Colonic mucosa (tissue), 4 donors: ENCODE measurements around the gene SCG2. TPM values are rescaled to one million over a fixed set of nuclear protein-coding genes. Genes with fewer than 3 reads are reported as not detected.

ENCODE experiments used
- DNase-seq: peaks from one replicate; pipeline ENCODE4 v3.0.0-alpha.2; 2020
- H3K27ac ChIP-seq: fragments of 200-600 bp; one replicate; pipeline ENCODE4 v1.8.0; 2021
- H3K27me3 ChIP-seq: fragments of 200-600 bp; one replicate; pipeline ENCODE4 v1.8.0; 2021
- H3K36me3 ChIP-seq: fragments of 200-600 bp; one replicate; pipeline ENCODE4 v1.8.0; 2021
- H3K4me1 ChIP-seq: fragments of 200-600 bp; one replicate; pipeline ENCODE4 v1.8.0; 2021; ENCODE audit warnings: mild to moderate bottlenecking
- H3K4me3 ChIP-seq: fragments of 200-600 bp; one replicate; pipeline ENCODE4 v1.8.0; 2021
- H3K9ac ChIP-seq, 2 donors: one replicate each; pipeline ENCODE4 v1.7.0; 2013; ENCODE audit warnings: control low read depth in 2 of 2, low read depth in 2 of 2, low read length in 2 of 2
- H3K9me3 ChIP-seq: fragments of 200-600 bp; one replicate; pipeline ENCODE4 v1.8.0; 2021
- intact Hi-C: fragments of 100-400 bp; cut with DNase I; formaldehyde crosslinking; loops from one replicate; pipeline ENCODE4 v1.14.1; 2022
- total RNA-seq, 2 donors: library from RNA; stranded (reverse); fragmentation: NEBNext Ultra II Directional in 1 of 2; extraction: Animal tissue kit (Norgen Biotek cat#: 25700) in 1 of 2; gene quantifications; one replicate each; pipeline ENCODE4 v1.2.1, GENCODE V29; 2021
- TF ChIP-seq, protein P1 (sequence below): fragments of 200-600 bp; IDR thresholded peaks from one replicate; pipeline ENCODE4 v1.8.0; 2022; ENCODE audit warnings: antibody characterized with exemption, mild to moderate bottlenecking
- donor health status: healthy.
- donor health status: DM: no; HTN: no; CAD: no.
- donor health status: DM: no; HTN: no; CAD: no.

SCG2 gene
- total RNA-seq, result 1 to 10 TPM; 2.9 to 4.1 TPM

- Histone ChIP-seq H3K27me3 (no peaks in the 10 kb centered on the region), H3K36me3 (no peaks in the 10 kb centered on the region), H3K27ac (no peak within 1 kb of the TSS), H3K4me1 (no peaks in the 10 kb centered on the region), H3K9me3 (no peaks in the 10 kb centered on the region), H3K4me3 (no peak within 1 kb of the TSS), H3K9ac (no peak within 1 kb of the TSS)
- DNase-seq, result peak; percentile 40
- intact Hi-C loops, result no loop called here
- TF ChIP-seq, protein P1, sequence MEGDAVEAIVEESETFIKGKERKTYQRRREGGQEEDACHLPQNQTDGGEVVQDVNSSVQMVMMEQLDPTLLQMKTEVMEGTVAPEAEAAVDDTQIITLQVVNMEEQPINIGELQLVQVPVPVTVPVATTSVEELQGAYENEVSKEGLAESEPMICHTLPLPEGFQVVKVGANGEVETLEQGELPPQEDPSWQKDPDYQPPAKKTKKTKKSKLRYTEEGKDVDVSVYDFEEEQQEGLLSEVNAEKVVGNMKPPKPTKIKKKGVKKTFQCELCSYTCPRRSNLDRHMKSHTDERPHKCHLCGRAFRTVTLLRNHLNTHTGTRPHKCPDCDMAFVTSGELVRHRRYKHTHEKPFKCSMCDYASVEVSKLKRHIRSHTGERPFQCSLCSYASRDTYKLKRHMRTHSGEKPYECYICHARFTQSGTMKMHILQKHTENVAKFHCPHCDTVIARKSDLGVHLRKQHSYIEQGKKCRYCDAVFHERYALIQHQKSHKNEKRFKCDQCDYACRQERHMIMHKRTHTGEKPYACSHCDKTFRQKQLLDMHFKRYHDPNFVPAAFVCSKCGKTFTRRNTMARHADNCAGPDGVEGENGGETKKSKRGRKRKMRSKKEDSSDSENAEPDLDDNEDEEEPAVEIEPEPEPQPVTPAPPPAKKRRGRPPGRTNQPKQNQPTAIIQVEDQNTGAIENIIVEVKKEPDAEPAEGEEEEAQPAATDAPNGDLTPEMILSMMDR, result no peak
Observed at GRCh38 chr2:223601932-223602666, at the start of gene SCG2. Gene SCG2 (minus strand): TSS chr2:223602361. CDS start chr2:223599282, 3,079 bp downstream.

GRCh38 chr2:223649554-223650533 is 47.7 kb upstream of the SCG2 start:
- no peak overlapping the region for H3K4me3 ChIP-seq
- TF ChIP-seq, protein P1, result no peak
- no peaks in the 10 kb centered on the region for H3K27me3 ChIP-seq
- no peaks in the 10 kb centered on the region for H3K4me1 ChIP-seq
- no peaks in the 10 kb centered on the region for H3K36me3 ChIP-seq
- H3K9ac ChIP-seq, result no peak overlapping the region
- H3K27ac ChIP-seq, result no peak overlapping the region
- DNase-seq, result no peak
- intact Hi-C loops, result no loop called here
- H3K9me3 ChIP-seq, result no peaks in the 10 kb centered on the region

DNA sequence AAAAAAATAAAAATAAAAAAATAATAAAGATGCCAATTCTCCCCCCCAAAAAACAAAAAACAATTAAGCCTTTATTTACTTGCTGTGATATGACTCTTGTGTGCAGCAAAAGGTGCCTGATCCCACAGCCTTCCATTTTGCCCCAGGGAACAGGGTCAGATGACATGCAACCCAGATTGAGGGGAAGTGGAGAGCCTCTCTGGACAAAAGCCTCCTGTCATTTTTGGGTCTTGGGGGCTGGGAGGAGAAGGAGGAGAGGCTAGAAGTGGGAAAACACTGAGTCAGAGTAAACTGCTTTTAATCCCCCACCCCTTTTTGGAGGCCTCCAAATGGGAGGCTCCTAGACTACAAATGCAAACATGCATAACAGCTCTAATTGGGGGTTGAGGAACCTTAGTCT is 46.6 kb upstream of the SCG2 start:
- TF ChIP-seq, protein P1, result no peak
- intact Hi-C loops, result no loop called here
- no peak overlapping the region for H3K27ac ChIP-seq
- H3K4me3 ChIP-seq, result no peak overlapping the region
- no peak overlapping the region for H3K9ac ChIP-seq
- no peaks in the 10 kb centered on the region for H3K36me3 ChIP-seq
- no peaks in the 10 kb centered on the region for H3K27me3 ChIP-seq
- no peaks in the 10 kb centered on the region for H3K4me1 ChIP-seq
- H3K9me3 ChIP-seq, result no peaks in the 10 kb centered on the region
- DNase-seq, result no peak

DNA sequence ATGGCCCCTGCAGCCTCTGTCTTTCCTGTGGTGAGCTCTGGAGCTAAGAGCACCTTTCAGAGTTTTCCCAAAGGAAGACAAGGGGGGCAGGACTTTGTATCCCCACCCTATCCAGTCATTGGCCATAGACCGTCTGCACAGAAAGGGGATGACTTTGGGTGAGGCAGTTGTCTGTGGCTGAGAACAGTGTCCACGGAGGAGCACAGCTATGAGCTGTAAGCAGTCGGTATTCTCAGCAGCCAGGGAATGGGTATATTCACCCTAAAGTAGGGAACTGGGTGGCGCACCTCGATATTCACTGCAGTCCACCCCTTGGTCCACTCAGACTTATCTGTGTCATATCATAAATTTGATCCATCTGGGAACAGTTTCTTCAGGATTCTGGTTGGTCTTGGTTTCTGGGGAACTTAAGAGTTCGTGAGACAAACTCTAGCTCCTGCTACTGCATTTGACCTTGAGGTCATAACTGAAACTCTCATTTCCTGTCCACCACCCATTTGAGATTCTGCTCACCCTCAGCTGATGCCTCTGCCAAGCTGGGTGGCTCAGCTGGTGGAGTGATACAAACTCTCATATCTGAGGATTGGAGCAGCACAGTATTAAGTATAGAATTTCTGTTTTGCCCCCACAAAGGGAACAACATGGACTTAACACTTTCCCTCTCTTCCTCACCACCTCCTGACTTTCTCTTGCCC is 45.2 kb upstream of the SCG2 start:
- H3K4me3 ChIP-seq, result no peak overlapping the region
- H3K4me1 ChIP-seq, result no peaks in the 10 kb centered on the region
- no peak for DNase-seq
- H3K36me3 ChIP-seq, result no peaks in the 10 kb centered on the region
- H3K27ac ChIP-seq, result no peak overlapping the region
- H3K9me3 ChIP-seq, result no peaks in the 10 kb centered on the region
- no peak overlapping the region for H3K9ac ChIP-seq
- no peaks in the 10 kb centered on the region for H3K27me3 ChIP-seq
- TF ChIP-seq, protein P1, result no peak
- intact Hi-C loops, result no loop called here

DNA sequence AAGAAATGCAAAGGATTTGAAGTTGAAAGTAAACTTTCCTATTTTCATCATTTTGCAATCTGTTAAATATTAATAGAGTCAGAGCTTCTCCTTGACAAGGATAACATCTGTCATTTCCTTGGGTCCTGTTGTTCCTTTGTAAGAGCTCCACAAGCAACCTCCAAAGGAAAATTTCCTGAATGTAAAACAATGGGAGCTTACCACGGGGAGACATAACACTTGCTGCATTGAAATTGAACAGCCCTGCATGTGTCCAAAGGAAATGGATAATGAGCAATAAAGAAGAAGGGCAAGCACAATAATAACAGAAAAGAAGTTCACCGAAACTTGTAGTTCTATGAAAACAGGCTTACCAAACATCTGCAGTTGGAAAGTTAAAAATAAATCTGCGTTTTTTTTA is 42.0 kb upstream of the SCG2 start:
- Histone ChIP-seq H3K9ac (no peak overlapping the region), H3K4me3 (no peak overlapping the region), H3K4me1 (no peaks in the 10 kb centered on the region), H3K36me3 (no peaks in the 10 kb centered on the region), H3K27ac (no peak overlapping the region), H3K9me3 (no peaks in the 10 kb centered on the region), H3K27me3 (no peaks in the 10 kb centered on the region)
- DNase-seq, result no peak
- TF ChIP-seq, protein P1, result no peak
- intact Hi-C loops, result no loop called here
